Ascending aorta (tissue), 2 donors: ENCODE results near the gene KMT5B. TPM values are rescaled to one million over a fixed set of nuclear protein-coding genes. Genes with fewer than 3 reads are reported as not detected.

Experiments
- DNase-seq, 2 donors: peaks; one replicate each; pipeline ENCODE4 v3.0.0-alpha.2; 2019; ENCODE audit warnings: low spot score in 2 of 2
- H3K27ac ChIP-seq, 2 donors: fragments of 200-600 bp; sonication (generic); one replicate each; pipeline ENCODE4 v1.5.1; 2016 to 2017; ENCODE audit warnings: mild to moderate bottlenecking in 1 of 2
- H3K27me3 ChIP-seq: fragments of 200-600 bp; sonication (generic); one replicate; pipeline ENCODE4 v1.5.1; 2017
- H3K36me3 ChIP-seq, 2 donors: fragments of 200-600 bp; sonication (generic); one replicate each; pipeline ENCODE4 v1.5.1; 2016
- H3K4me1 ChIP-seq, 2 donors: fragments of 200-600 bp; sonication (generic); one replicate each; pipeline ENCODE4 v1.5.1; 2016 to 2017; ENCODE audit warnings: mild to moderate bottlenecking in 1 of 2
- H3K4me3 ChIP-seq, 2 donors: fragments of 200-600 bp; sonication (generic); one replicate each; pipeline ENCODE4 v1.5.1; 2016 to 2017; ENCODE audit warnings: mild to moderate bottlenecking in 1 of 2
- H3K9me3 ChIP-seq, 2 donors: fragments of 200-600 bp; sonication (generic); one replicate each; pipeline ENCODE4 v1.5.1; 2016
- CTCF ChIP-seq, 3 experiments: fragments of 200-600 bp in 2 of 3; fragments of 450-650 bp in 1 of 3; sonication (generic) in 2 of 3; IDR thresholded peaks; one replicate each; pipeline ENCODE4 v1.5.1; 2016 to 2019; ENCODE audit warnings: antibody characterized with exemption in 3 of 3, mild to moderate bottlenecking in 1 of 3, moderate library complexity in 1 of 3
- intact Hi-C: fragments of 100-400 bp; cut with DNase I; formaldehyde crosslinking; loops from one replicate; pipeline ENCODE4 v1.15.1; 2023
- total RNA-seq: library from RNA; depleted of rRNA; stranded (reverse); fragments of >200 nt; gene quantifications from one replicate; pipeline ENCODE4 v1.1.0, GENCODE V29; 2016

The KMT5B gene
- total RNA-seq, 1 donor from 2014 or later = 82.0 TPM

- Histone ChIP-seq H3K27me3 (no peaks in the 10 kb centered on the region), H3K9me3 (no peaks in the 10 kb centered on the region), H3K27ac (no peak overlapping the region), H3K4me1 (peaks cover 0 to 19% of the 10 kb centered on the region in 2 donors), H3K4me3 (no peak overlapping the region), H3K36me3 (no peaks in the 10 kb centered on the region)
- DNase-seq = no peak
- no peak for TF ChIP-seq CTCF (IDR thresholded peaks at IDR 0.05)
- intact Hi-C loops = loop anchor here (10.0 kb wide), 1 partner anchor 196 kb away; the partner anchor contains the start of gene UNC93B1
Measured at GRCh38 chr11:68200639-68201038, 12.5 kb downstream of the KMT5B start.

GRCh38 chr11:68199295-68199987 lies 13.7 kb downstream of the KMT5B start:
- Histone ChIP-seq H3K9me3 (no peaks in the 10 kb centered on the region), H3K36me3 (no peaks in the 10 kb centered on the region), H3K4me3 (no peak overlapping the region), H3K27ac (no peak overlapping the region), H3K27me3 (no peaks in the 10 kb centered on the region), H3K4me1 (peaks cover 0 to 19% of the 10 kb centered on the region in 2 donors)
- TF ChIP-seq CTCF (IDR thresholded peaks at IDR 0.05) = no peak
- intact Hi-C loops = no loop called here
- no peak for DNase-seq

GRCh38 chr11:68196219-68196618 lies 16.9 kb downstream of the KMT5B start:
- intact Hi-C loops = no loop called here
- Histone ChIP-seq H3K36me3 (no peaks in the 10 kb centered on the region), H3K27ac (no peak overlapping the region), H3K4me1 (peaks cover 0 to 20% of the 10 kb centered on the region in 2 donors), H3K4me3 (no peak overlapping the region), H3K9me3 (no peaks in the 10 kb centered on the region), H3K27me3 (no peaks in the 10 kb centered on the region)
- TF ChIP-seq CTCF (IDR thresholded peaks at IDR 0.05) = no peak
- no peak for DNase-seq

GRCh38 chr11:68194675-68195294 lies 18.3 kb downstream of the KMT5B start:
- intact Hi-C loops = no loop called here
- Histone ChIP-seq H3K36me3 (no peaks in the 10 kb centered on the region), H3K4me3 (no peak overlapping the region), H3K27me3 (no peaks in the 10 kb centered on the region), H3K4me1 (peaks cover 0 to 8% of the 10 kb centered on the region in 2 donors), H3K27ac (no peak overlapping the region), H3K9me3 (no peaks in the 10 kb centered on the region)
- no peak for TF ChIP-seq CTCF (IDR thresholded peaks at IDR 0.05)
- no peak for DNase-seq

- H3K4me1 ChIP-seq = peaks cover 0 to 6% of the 10 kb centered on the region in 2 donors
- DNase-seq = no peak
- no peak for TF ChIP-seq CTCF (IDR thresholded peaks at IDR 0.05)
- no peak overlapping the region for H3K4me3 ChIP-seq
- intact Hi-C loops = no loop called here
- no peak overlapping the region for H3K27ac ChIP-seq
- no peaks in the 10 kb centered on the region for H3K9me3 ChIP-seq
- H3K27me3 ChIP-seq = no peaks in the 10 kb centered on the region
- peaks cover 0 to 3% of the 10 kb centered on the region in 2 donors for H3K36me3 ChIP-seq
Measured at GRCh38 chr11:68193018-68193417, 20.1 kb downstream of the KMT5B start.
